ENCODE measurements around the gene DDIT4L. TPM values are rescaled to one million over a fixed set of nuclear protein-coding genes. Genes with fewer than 3 reads are reported as not detected.

DDIT4L gene
- total and polyA plus RNA-seq, 2 of the 4 experiments (the other 2 are of a cell fraction), result 3.1 to 3.9 TPM

GRCh38 chr4:100208964-100209363 is 18.7 kb upstream of the DDIT4L start:
- H3K27ac ChIP-seq (ENCODE audit: insufficient read depth, low read length), result no peak overlapping the region
- no peak overlapping the region for H3K4me3 ChIP-seq (ENCODE audit: insufficient read depth, low read depth, low read length)
- no TSS peak for BruUV-seq (replicated peaks)
- no peak overlapping the region for H4K5ac ChIP-seq (ENCODE audit: low read depth, low read length)
- no peak overlapping the region for H2BK20ac ChIP-seq (ENCODE audit: low read depth, low read length)
- DNase-seq (no peak), ATAC-seq (ENCODE audit: low read depth) (no peak)
- no peak overlapping the region for H3K56ac ChIP-seq (ENCODE audit: extremely low read depth, insufficient read depth, low read length)
- H2BK15ac ChIP-seq (ENCODE audit: low read depth, low read length), result no peak overlapping the region
- H3K27me3 ChIP-seq (ENCODE audit: control insufficient read depth, insufficient read depth, low read length), result peaks cover 2% of the 10 kb centered on the region; the same call in 1 of the 2 replicates
- peak overlapping the region; percentile 4 for H2AFZ ChIP-seq (replicated peaks; ENCODE audit: low read length, poor library complexity)
- no peak overlapping the region for H3K4me2 ChIP-seq (ENCODE audit: low read depth, low read length)
- WGBS, 2 experiments (ENCODE audit: extremely low coverage in 2 of 2, insufficient read length in 1 of 2), result no CpG with 5 or more reads among the region's 1 CpG
- dilution Hi-C loops (cut with HindIII; ENCODE audit: low sequenced_read_pairs, unreplicated experiment), result no loop called here
- H2AK9ac ChIP-seq (replicated peaks; ENCODE audit: low read depth, low read length, poor library complexity), result no peak overlapping the region
- H3K4me1 ChIP-seq (ENCODE audit: control insufficient read depth, insufficient read depth, low read length), result no peaks in the 10 kb centered on the region
- H4K20me1 ChIP-seq (ENCODE audit: insufficient read depth, low read length), result no peaks in the 10 kb centered on the region
- intact Hi-C loops (cut with micrococcal nuclease), result no loop called here
- H3K36me3 ChIP-seq (ENCODE audit: control insufficient read depth, insufficient read depth, low read length), result no peaks in the 10 kb centered on the region
- no peaks in the 10 kb centered on the region for H3K79me1 ChIP-seq (ENCODE audit: low read depth in 1 of 2, low read length in 2 of 2)
- CTCF ChIA-PET, result no interaction called here
- H2BK5ac ChIP-seq (ENCODE audit: low read depth, low read length, poor library complexity, severe bottlenecking), result no peak overlapping the region
- in situ Hi-C loops (cut with MboI; ENCODE audit: low sequenced_read_pairs), result no loop called here
- H2AK5ac ChIP-seq (ENCODE audit: low read depth, low read length), result no peak overlapping the region
- no peak overlapping the region for H3K14ac ChIP-seq (replicated peaks; ENCODE audit: low read depth, low read length)
- TF ChIP-seq MAZ (IDR thresholded peaks at IDR 0.05; ENCODE audit: borderline replicate concordance, low read depth, low read length) (no peak), CTCF (conservative IDR thresholded peaks at IDR 0.05; ENCODE audit: low read depth, low read length) (no peak), RAD21 (IDR thresholded peaks at IDR 0.05; ENCODE audit: low read length) (no peak), BHLHE40 (IDR thresholded peaks at IDR 0.05; ENCODE audit: low read depth, low read length) (no peak), CEBPB (IDR thresholded peaks at IDR 0.05; ENCODE audit: low read depth, low read length) (no peak), POLR2A (IDR thresholded peaks at IDR 0.05; ENCODE audit: low read depth, low read length) (no peak), MAFK (IDR thresholded peaks at IDR 0.05; ENCODE audit: low read depth, low read length) (no peak), CHD1 (IDR thresholded peaks at IDR 0.05; ENCODE audit: low read depth, low read length) (no peak), RFX5 (IDR thresholded peaks at IDR 0.05; ENCODE audit: low read depth, low read length) (no peak), NFE2L2 (IDR thresholded peaks at IDR 0.05; ENCODE audit: low read depth, low read length) (no peak), SMC3 (IDR thresholded peaks at IDR 0.05; ENCODE audit: low read depth, low read length) (no peak), MXI1 (IDR thresholded peaks at IDR 0.05; ENCODE audit: borderline replicate concordance, low read depth, low read length) (no peak), FOS (IDR thresholded peaks at IDR 0.05; ENCODE audit: low read depth, low read length) (no peak), RCOR1 (IDR thresholded peaks at IDR 0.05; ENCODE audit: insufficient replicate concordance, low read length) (no peak)
- TF ChIP-seq, protein P1, sequence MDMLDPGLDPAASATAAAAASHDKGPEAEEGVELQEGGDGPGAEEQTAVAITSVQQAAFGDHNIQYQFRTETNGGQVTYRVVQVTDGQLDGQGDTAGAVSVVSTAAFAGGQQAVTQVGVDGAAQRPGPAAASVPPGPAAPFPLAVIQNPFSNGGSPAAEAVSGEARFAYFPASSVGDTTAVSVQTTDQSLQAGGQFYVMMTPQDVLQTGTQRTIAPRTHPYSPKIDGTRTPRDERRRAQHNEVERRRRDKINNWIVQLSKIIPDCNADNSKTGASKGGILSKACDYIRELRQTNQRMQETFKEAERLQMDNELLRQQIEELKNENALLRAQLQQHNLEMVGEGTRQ (IDR thresholded peaks at IDR 0.05; ENCODE audit: low read depth, low read length), result no peak
- TF ChIP-seq, protein P2, sequence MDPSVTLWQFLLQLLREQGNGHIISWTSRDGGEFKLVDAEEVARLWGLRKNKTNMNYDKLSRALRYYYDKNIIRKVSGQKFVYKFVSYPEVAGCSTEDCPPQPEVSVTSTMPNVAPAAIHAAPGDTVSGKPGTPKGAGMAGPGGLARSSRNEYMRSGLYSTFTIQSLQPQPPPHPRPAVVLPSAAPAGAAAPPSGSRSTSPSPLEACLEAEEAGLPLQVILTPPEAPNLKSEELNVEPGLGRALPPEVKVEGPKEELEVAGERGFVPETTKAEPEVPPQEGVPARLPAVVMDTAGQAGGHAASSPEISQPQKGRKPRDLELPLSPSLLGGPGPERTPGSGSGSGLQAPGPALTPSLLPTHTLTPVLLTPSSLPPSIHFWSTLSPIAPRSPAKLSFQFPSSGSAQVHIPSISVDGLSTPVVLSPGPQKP (IDR thresholded peaks at IDR 0.05; ENCODE audit: borderline replicate concordance, low read depth, low read length), result no peak
- H2BK120ac ChIP-seq (ENCODE audit: low read depth, low read length), result no peak overlapping the region
- no peak overlapping the region for H3K4ac ChIP-seq (ENCODE audit: low read depth, low read length)
- H4K91ac ChIP-seq (ENCODE audit: insufficient read depth, low read depth, low read length), result no peak overlapping the region
- POLR2A ChIA-PET (ENCODE audit: unreplicated experiment), result no interaction called here
- no peak overlapping the region for H3K18ac ChIP-seq (ENCODE audit: low read depth, low read length)
- H3K23ac ChIP-seq (ENCODE audit: low read depth, low read length), result no peak overlapping the region
- no peak overlapping the region for H3K9ac ChIP-seq (ENCODE audit: low read depth, low read length)
- H3K9me3 ChIP-seq (ENCODE audit: control insufficient read depth, insufficient read depth, low read length), result no peaks in the 10 kb centered on the region
- no peaks in the 10 kb centered on the region for H3K9me1 ChIP-seq (ENCODE audit: insufficient read depth, low read length)
- H4K8ac ChIP-seq (ENCODE audit: low read depth in 2 of 2, low read length in 2 of 2), result no peak overlapping the region
